Keratinocyte (primary cell): ENCODE measurements around the gene BRSK2. TPM values are rescaled to one million over a fixed set of nuclear protein-coding genes. Genes with fewer than 3 reads are reported as not detected.
"Not testable (repeated sequence)": the region's sequence is repeated elsewhere in the genome, so short reads cannot be mapped to it uniquely, and the experiment has no call there.

Experiments
- DNase-seq: peaks from one replicate; pipeline ENCODE4 v3.0.0-alpha.2; 2011; ENCODE audit warnings: low read depth, missing footprints, low spot score
- FAIRE-seq: peaks from 2 replicates; lab custom pipeline; 2011; peaks lifted over from hg19 to GRCh38; lab: Jason Lieb, UNC
- H2AFZ ChIP-seq: 2 replicates; pipeline ENCODE4 v1.6.0; 2012; ENCODE audit warnings: low read length, control low read depth, inconsistent platforms; ENCODE audit not compliant: control insufficient read depth
- H3K27ac ChIP-seq: 2 replicates; pipeline ENCODE4 v1.5.1; 2011; ENCODE audit warnings: low read length; ENCODE audit not compliant: control insufficient read depth, insufficient read depth
- H3K27me3 ChIP-seq: 3 replicates; pipeline ENCODE4 v1.6.0; 2011; ENCODE audit warnings: low read length; ENCODE audit not compliant: control insufficient read depth, insufficient read depth; ENCODE audit errors: extremely low read depth
- H3K36me3 ChIP-seq, 2 experiments: 2 replicates in 1 of 2; 3 replicates in 1 of 2; pipeline ENCODE4 v1.5.1; 2011; ENCODE audit warnings: low read length in 2 of 2, mild to moderate bottlenecking in 1 of 2; ENCODE audit not compliant: control insufficient read depth in 2 of 2, insufficient read depth in 2 of 2; ENCODE audit errors: extremely low read depth in 1 of 2
- H3K4me1 ChIP-seq: 3 replicates; pipeline ENCODE4 v1.5.1; 2011; ENCODE audit warnings: low read length; ENCODE audit not compliant: control insufficient read depth, insufficient read depth; ENCODE audit errors: extremely low read depth
- H3K4me2 ChIP-seq: 3 replicates; pipeline ENCODE4 v1.6.0; 2011; ENCODE audit warnings: low read depth, low read length; ENCODE audit not compliant: control insufficient read depth, insufficient read depth; ENCODE audit errors: extremely low read depth
- H3K4me3 ChIP-seq, 3 experiments: fragments of 200-600 bp in 1 of 3; sonication (generic) in 1 of 3; 2 replicates in 2 of 3; 3 replicates in 1 of 3; pipeline ENCODE4 v1.5.1; 2011 to 2016; ENCODE audit warnings: low read length in 3 of 3, mild to moderate bottlenecking in 3 of 3, control low read depth in 2 of 3, inconsistent platforms in 1 of 3, low read depth in 1 of 3, mixed read lengths in 1 of 3, mixed run types in 1 of 3, moderate library complexity in 1 of 3; ENCODE audit not compliant: control insufficient read depth in 2 of 3, insufficient read depth in 2 of 3; ENCODE audit errors: extremely low read depth in 1 of 3
- H3K79me2 ChIP-seq: 2 replicates; pipeline ENCODE4 v1.6.0; 2012; ENCODE audit warnings: low read length; ENCODE audit not compliant: control insufficient read depth, insufficient read depth
- H3K9ac ChIP-seq: 3 replicates; pipeline ENCODE4 v1.6.0; 2011; ENCODE audit warnings: low read length; ENCODE audit not compliant: control insufficient read depth, insufficient read depth; ENCODE audit errors: extremely low read depth
- H3K9me1 ChIP-seq: 3 replicates; pipeline ENCODE4 v1.6.0; 2011; ENCODE audit warnings: low read length; ENCODE audit not compliant: control insufficient read depth, insufficient read depth; ENCODE audit errors: extremely low read depth
- H3K9me3 ChIP-seq: 2 replicates; pipeline ENCODE4 v1.5.1; 2012; ENCODE audit warnings: low read depth, low read length; ENCODE audit not compliant: control insufficient read depth
- H4K20me1 ChIP-seq: 3 replicates; pipeline ENCODE4 v1.6.0; 2011; ENCODE audit warnings: low read length; ENCODE audit not compliant: control insufficient read depth, insufficient read depth; ENCODE audit errors: extremely low read depth
- EZH2 ChIP-seq: IDR thresholded peaks from one replicate; pipeline ENCODE4 v1.6.1; 2012; ENCODE audit warnings: inconsistent platforms, mild to moderate bottlenecking, low read length, moderate library complexity
- dilution Hi-C: fragments of 300-500 bp; cut with MboI; formaldehyde crosslinking; loops from one replicate; pipeline ENCODE4 v1.7.0; 2020; ENCODE audit warnings: low sequenced_read_pairs; ENCODE audit not compliant: extremely low pct_ligation_motif_present
- polyA plus RNA-seq, 5 experiments: library from polyadenylated mRNA; depleted of rRNA in 3 of 5; stranded (reverse) in 3 of 5; stranded (forward) in 1 of 5; unstranded in 1 of 5; fragments of >200 nt; gene quantifications; 1 replicate in 1 of 5; 2 replicates in 3 of 5; 3 replicates in 1 of 5; pipeline versions ENCODE4 v1.2.1 to v1.2.3, GENCODE V29; 2011 to 2012; ENCODE audit warnings: missing spikeins in 2 of 5, low read depth in 1 of 5, low replicate concordance in 1 of 5
- TF ChIP-seq, protein P1 (sequence below), 3 experiments: IDR thresholded peaks in 1 of 3; conservative IDR thresholded peaks in 1 of 3; optimal IDR thresholded peaks in 1 of 3; 2 replicates in 2 of 3; 3 replicates in 1 of 3; pipeline versions ENCODE3 to v1.5.1; 2011; ENCODE audit warnings: low read length in 3 of 3, mild to moderate bottlenecking in 3 of 3, moderate library complexity in 2 of 3, control low read depth in 1 of 3, inconsistent platforms in 1 of 3; ENCODE audit not compliant: insufficient read depth in 2 of 3; ENCODE audit errors: extremely low read depth in 1 of 3

BRSK2 gene
- polyA plus RNA-seq, 1 donor (not counting 4 experiments of a cell fraction or from before 2014, with no cell fraction given) = 0.09 TPM

GRCh38 chr11:1422981-1423380 is 33.2 kb downstream of the BRSK2 start:
- H3K79me2 ChIP-seq = no peaks in the 10 kb centered on the region
- H3K27me3 ChIP-seq = no peaks in the 10 kb centered on the region
- no peak overlapping the region for H3K4me2 ChIP-seq
- H3K4me1 ChIP-seq = no peaks in the 10 kb centered on the region
- DNase-seq (no peak), FAIRE-seq (no peak)
- dilution Hi-C loops = no loop called here
- H3K4me3 ChIP-seq = no peak overlapping the region
- H3K27ac ChIP-seq = no peak overlapping the region
- peaks cover 8% of the 10 kb centered on the region for H3K9me3 ChIP-seq
- no peaks in the 10 kb centered on the region for H4K20me1 ChIP-seq
- H3K36me3 ChIP-seq = no peaks in the 10 kb centered on the region
- H2AFZ ChIP-seq = no peak overlapping the region
- H3K9me1 ChIP-seq = no peaks in the 10 kb centered on the region
- no peak overlapping the region for H3K9ac ChIP-seq
- TF ChIP-seq, protein P1, sequence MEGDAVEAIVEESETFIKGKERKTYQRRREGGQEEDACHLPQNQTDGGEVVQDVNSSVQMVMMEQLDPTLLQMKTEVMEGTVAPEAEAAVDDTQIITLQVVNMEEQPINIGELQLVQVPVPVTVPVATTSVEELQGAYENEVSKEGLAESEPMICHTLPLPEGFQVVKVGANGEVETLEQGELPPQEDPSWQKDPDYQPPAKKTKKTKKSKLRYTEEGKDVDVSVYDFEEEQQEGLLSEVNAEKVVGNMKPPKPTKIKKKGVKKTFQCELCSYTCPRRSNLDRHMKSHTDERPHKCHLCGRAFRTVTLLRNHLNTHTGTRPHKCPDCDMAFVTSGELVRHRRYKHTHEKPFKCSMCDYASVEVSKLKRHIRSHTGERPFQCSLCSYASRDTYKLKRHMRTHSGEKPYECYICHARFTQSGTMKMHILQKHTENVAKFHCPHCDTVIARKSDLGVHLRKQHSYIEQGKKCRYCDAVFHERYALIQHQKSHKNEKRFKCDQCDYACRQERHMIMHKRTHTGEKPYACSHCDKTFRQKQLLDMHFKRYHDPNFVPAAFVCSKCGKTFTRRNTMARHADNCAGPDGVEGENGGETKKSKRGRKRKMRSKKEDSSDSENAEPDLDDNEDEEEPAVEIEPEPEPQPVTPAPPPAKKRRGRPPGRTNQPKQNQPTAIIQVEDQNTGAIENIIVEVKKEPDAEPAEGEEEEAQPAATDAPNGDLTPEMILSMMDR (optimal IDR thresholded peaks at IDR 0.05 in 1 of 3, IDR thresholded peaks at IDR 0.05 in 1 of 3, conservative IDR thresholded peaks at IDR 0.05 in 1 of 3; ENCODE audit: extremely low read depth in 1 of 3, insufficient read depth in 2 of 3, low read length in 3 of 3) = no peak
- TF ChIP-seq EZH2 = no peak

DNA sequence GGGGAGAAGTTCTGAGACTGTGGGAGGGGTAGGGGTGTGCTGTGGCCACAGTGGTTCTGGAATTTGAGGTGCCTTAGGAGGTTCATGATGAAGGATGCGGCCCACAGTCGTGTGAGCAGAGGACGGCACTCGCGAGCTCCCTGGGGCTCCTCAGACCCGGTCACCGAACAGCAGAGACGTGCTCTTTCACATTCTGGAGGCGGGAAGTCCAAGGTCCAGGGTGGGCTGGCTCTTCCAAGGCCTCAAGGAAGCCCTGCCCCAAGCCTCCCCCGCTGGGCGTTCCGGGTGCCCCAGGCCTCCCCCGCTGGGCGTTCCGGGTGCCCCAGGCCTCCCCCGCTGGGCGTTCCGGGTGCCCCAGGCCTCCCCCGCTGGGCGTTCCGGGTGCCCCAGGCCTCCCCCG is 33.7 kb downstream of the BRSK2 start:
- H3K4me2 ChIP-seq, H3K9me3 ChIP-seq, H3K27ac ChIP-seq, H3K79me2 ChIP-seq, H3K27me3 ChIP-seq, H3K4me3 ChIP-seq, H3K9me1 ChIP-seq, H4K20me1 ChIP-seq, H2AFZ ChIP-seq, dilution Hi-C loops, DNase-seq, H3K36me3 ChIP-seq, FAIRE-seq, H3K9ac ChIP-seq, H3K4me1 ChIP-seq: not testable (repeated sequence)

DNA sequence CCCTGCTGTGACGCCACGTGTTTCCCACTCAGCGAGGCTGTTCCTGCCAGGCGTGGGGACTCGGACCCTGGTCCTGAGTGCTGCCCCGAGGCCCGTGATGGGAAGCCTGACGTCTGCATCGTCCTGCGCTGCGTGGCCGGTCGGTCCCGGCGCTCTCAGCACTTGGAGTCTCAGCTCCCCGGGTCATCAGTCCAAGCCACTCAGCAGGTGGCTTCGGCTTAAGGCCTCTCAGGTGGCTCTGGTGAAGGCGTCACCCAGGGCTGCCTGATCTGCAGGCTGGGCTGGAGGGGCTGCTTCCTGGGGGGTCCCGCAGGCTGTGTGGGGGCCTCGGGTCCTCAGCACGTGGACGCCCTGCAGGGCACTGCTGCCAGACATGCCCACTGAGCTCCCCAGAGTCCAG is 35.3 kb downstream of the BRSK2 start:
- no peak overlapping the region for H3K4me2 ChIP-seq
- H3K4me1 ChIP-seq = no peaks in the 10 kb centered on the region
- DNase-seq = no peak
- peaks cover 12% of the 10 kb centered on the region for H3K9me3 ChIP-seq
- FAIRE-seq = no peak
- H3K27ac ChIP-seq = no peak overlapping the region
- no peak for TF ChIP-seq EZH2
- TF ChIP-seq, protein P1 (optimal IDR thresholded peaks at IDR 0.05 in 1 of 3, IDR thresholded peaks at IDR 0.05 in 1 of 3, conservative IDR thresholded peaks at IDR 0.05 in 1 of 3; ENCODE audit: extremely low read depth in 1 of 3, insufficient read depth in 2 of 3, low read length in 3 of 3) = no peak
- no peak overlapping the region for H3K4me3 ChIP-seq
- dilution Hi-C loops = no loop called here
- no peaks in the 10 kb centered on the region for H3K79me2 ChIP-seq
- H3K9me1 ChIP-seq = no peaks in the 10 kb centered on the region
- H3K27me3 ChIP-seq = no peaks in the 10 kb centered on the region
- no peaks in the 10 kb centered on the region for H3K36me3 ChIP-seq
- H3K9ac ChIP-seq = no peak overlapping the region
- H4K20me1 ChIP-seq = no peaks in the 10 kb centered on the region
- no peak overlapping the region for H2AFZ ChIP-seq
